ENCODE data around the gene PDE7B.

Gene PDE7B

GRCh38 chr6:136137008-136137692, 285.6 kb downstream of the PDE7B start:
- TF ChIP-seq REST (IDR thresholded peaks at IDR 0.05; ENCODE audit: insufficient read depth in 1 of 2, low read depth in 2 of 2, low read length in 2 of 2) (no peak), TAF1 (IDR thresholded peaks at IDR 0.05; ENCODE audit: borderline replicate concordance, insufficient read depth, low read length) (no peak), FOXP2 (optimal IDR thresholded peaks at IDR 0.05; ENCODE audit: borderline replicate concordance, extremely low read depth, extremely low read length, insufficient read depth) (no peak), POLR2AphosphoS5 (IDR thresholded peaks at IDR 0.05; ENCODE audit: low read depth, low read length) (no peak), SIN3A (IDR thresholded peaks at IDR 0.05; ENCODE audit: borderline replicate concordance, insufficient read depth, low read length) (no peak)

GRCh38 chr6:136137739-136138402, 286.4 kb downstream of the PDE7B start:
- TF ChIP-seq POLR2AphosphoS5 (IDR thresholded peaks at IDR 0.05; ENCODE audit: low read depth, low read length) (no peak), FOXP2 (optimal IDR thresholded peaks at IDR 0.05; ENCODE audit: borderline replicate concordance, extremely low read depth, extremely low read length, insufficient read depth) (no peak), SIN3A (IDR thresholded peaks at IDR 0.05; ENCODE audit: borderline replicate concordance, insufficient read depth, low read length) (no peak), TAF1 (IDR thresholded peaks at IDR 0.05; ENCODE audit: borderline replicate concordance, insufficient read depth, low read length) (no peak), REST (IDR thresholded peaks at IDR 0.05; ENCODE audit: insufficient read depth in 1 of 2, low read depth in 2 of 2, low read length in 2 of 2) (no peak)

- TF ChIP-seq FOXP2 (optimal IDR thresholded peaks at IDR 0.05; ENCODE audit: borderline replicate concordance, extremely low read depth, extremely low read length, insufficient read depth) (no peak), SIN3A (IDR thresholded peaks at IDR 0.05; ENCODE audit: borderline replicate concordance, insufficient read depth, low read length) (no peak), POLR2AphosphoS5 (IDR thresholded peaks at IDR 0.05; ENCODE audit: low read depth, low read length) (no peak), REST (IDR thresholded peaks at IDR 0.05; ENCODE audit: insufficient read depth in 1 of 2, low read depth in 2 of 2, low read length in 2 of 2) (no peak), TAF1 (IDR thresholded peaks at IDR 0.05; ENCODE audit: borderline replicate concordance, insufficient read depth, low read length) (no peak)
Observed at GRCh38 chr6:136144251-136145023, 292.9 kb downstream of the PDE7B start.

- TF ChIP-seq POLR2AphosphoS5 (IDR thresholded peaks at IDR 0.05; ENCODE audit: low read depth, low read length): no peak
- TF ChIP-seq SIN3A (IDR thresholded peaks at IDR 0.05; ENCODE audit: borderline replicate concordance, insufficient read depth, low read length): no peak
- no peak for TF ChIP-seq FOXP2 (optimal IDR thresholded peaks at IDR 0.05; ENCODE audit: borderline replicate concordance, extremely low read depth, extremely low read length, insufficient read depth)
Observed at GRCh38 chr6:136146130-136146529, 294.6 kb downstream of the PDE7B start.

- no peak for TF ChIP-seq SIN3A (IDR thresholded peaks at IDR 0.05; ENCODE audit: borderline replicate concordance, insufficient read depth, low read length)
- TF ChIP-seq POLR2AphosphoS5 (IDR thresholded peaks at IDR 0.05; ENCODE audit: low read depth, low read length): no peak
- TF ChIP-seq TAF1 (IDR thresholded peaks at IDR 0.05; ENCODE audit: borderline replicate concordance, insufficient read depth, low read length): no peak
Observed at GRCh38 chr6:136147342-136147741, 295.8 kb downstream of the PDE7B start.

Data from PFSK-1 (cell line).